H54 (cell line): Measurements from ENCODE around the gene PHF10.

Experiments
- DNase-seq: peaks from one replicate; pipeline ENCODE4 v3.0.0; 2011; ENCODE audit warnings: low spot score, mixed read lengths; ENCODE audit not compliant: insufficient read length
- FAIRE-seq: peaks from 3 replicates; lab custom pipeline; 2011; peaks lifted over from hg19 to GRCh38; lab: Jason Lieb, UNC
- POLR2A ChIP-seq: IDR thresholded peaks from 2 replicates; pipeline ENCODE4 v1.6.1; 2011; ENCODE audit warnings: low read depth, mild to moderate bottlenecking, low read length

Gene PHF10

GRCh38 chr6:169657284-169657610 lies 67.1 kb downstream of the PHF10 start:
- DNase-seq (no peak), FAIRE-seq (no peak)
- no peak for TF ChIP-seq POLR2A

- FAIRE-seq (no peak), DNase-seq (no peak)
- TF ChIP-seq POLR2A: no peak
These were observed 67.6 kb downstream of the PHF10 start for GRCh38 chr6:169656546-169657283.

DNA sequence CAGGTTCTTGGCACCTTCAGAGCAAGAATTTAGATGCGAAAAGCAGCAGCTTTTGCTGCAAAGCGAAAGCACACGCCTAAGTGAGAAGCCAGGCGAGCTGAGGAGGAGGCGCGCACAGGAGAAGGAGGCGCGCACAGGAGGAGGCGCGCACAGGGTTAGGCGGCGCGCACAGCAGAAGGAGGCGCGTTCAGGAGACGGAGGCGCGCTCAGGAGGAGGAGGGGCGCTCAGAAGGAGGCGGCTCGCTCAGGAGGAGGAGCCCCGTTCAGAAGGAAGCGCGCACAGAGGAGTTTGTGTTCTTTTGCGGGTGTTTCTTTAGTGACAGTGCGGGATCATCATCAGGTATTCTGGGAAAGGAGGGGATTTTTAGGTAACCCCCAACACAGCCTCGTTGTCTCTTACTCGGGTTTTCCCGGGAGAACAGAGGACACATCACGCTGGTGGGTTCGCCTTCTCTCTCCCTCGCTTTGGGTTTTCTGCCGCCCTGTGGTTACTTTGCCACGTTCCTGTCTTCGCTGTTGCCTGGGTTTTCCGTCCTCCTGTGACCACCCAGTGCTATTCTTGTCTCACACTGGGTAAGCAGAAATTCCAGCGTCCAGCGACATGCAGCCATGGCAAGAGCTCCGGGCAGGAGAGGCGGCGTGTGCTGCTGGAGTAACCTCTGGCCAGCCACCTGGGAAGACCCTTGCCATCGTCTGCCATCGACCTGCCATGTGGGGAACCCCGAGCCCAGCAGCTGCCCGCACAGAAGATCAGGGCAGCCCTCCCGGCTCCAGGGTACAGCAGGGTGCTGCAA lies 69.5 kb downstream of the PHF10 start:
- peak; percentile 33 for DNase-seq
- TF ChIP-seq POLR2A: 0 out of 2 replicates have a peak, but pooled peaks have one; percentile 3
- no peak for FAIRE-seq
